B cell (primary cell): ENCODE data around the gene ERP44.

Experiments used
- EZH2 ChIP-seq: IDR thresholded peaks from 2 replicates; pipeline ENCODE4 v1.6.1; 2012; ENCODE audit warnings: borderline replicate concordance, low read depth, mild to moderate bottlenecking, moderate library complexity, low read length; ENCODE audit not compliant: insufficient read depth, poor library complexity, severe bottlenecking
- TF ChIP-seq, protein P1 (sequence below): fragments of 200-600 bp; IDR thresholded peaks from one replicate; pipeline ENCODE4 v1.8.0; 2022; ENCODE audit warnings: antibody characterized with exemption, mild to moderate bottlenecking

DNA sequence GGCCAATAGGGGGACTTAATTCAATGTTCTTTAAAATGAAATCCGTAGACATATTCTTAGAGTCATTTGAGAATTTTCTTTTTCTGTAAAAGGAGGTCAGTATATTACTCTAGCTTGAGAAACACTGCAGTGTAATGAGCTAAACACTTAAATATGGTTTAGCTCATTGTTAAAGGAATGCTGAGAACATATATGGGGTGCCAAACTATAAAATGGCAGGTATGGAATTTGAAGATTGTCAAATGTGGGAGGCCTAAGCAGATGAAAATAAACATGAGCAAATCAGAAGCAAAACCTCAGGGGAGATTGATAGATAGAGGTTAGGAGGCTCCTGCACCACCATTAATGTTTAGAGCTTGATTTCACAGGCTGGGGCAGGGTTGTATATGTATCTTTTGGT, 134.5 kb downstream of the ERP44 start:
- TF ChIP-seq, protein P1, sequence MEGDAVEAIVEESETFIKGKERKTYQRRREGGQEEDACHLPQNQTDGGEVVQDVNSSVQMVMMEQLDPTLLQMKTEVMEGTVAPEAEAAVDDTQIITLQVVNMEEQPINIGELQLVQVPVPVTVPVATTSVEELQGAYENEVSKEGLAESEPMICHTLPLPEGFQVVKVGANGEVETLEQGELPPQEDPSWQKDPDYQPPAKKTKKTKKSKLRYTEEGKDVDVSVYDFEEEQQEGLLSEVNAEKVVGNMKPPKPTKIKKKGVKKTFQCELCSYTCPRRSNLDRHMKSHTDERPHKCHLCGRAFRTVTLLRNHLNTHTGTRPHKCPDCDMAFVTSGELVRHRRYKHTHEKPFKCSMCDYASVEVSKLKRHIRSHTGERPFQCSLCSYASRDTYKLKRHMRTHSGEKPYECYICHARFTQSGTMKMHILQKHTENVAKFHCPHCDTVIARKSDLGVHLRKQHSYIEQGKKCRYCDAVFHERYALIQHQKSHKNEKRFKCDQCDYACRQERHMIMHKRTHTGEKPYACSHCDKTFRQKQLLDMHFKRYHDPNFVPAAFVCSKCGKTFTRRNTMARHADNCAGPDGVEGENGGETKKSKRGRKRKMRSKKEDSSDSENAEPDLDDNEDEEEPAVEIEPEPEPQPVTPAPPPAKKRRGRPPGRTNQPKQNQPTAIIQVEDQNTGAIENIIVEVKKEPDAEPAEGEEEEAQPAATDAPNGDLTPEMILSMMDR, result no peak
- TF ChIP-seq EZH2, result no peak
